Nucleus accumbens (tissue), 56 donors: Measurements from ENCODE around the gene SLC39A3.
"Not testable (repeated sequence)": the region's sequence is repeated elsewhere in the genome, so short reads cannot be mapped to it uniquely, and the experiment has no call there.

Experiments
- DNase-seq, 56 donors: peaks; one replicate each; lab custom pipeline; 2025; lab: John Stamatoyannopoulos, UW

The SLC39A3 gene

DNA sequence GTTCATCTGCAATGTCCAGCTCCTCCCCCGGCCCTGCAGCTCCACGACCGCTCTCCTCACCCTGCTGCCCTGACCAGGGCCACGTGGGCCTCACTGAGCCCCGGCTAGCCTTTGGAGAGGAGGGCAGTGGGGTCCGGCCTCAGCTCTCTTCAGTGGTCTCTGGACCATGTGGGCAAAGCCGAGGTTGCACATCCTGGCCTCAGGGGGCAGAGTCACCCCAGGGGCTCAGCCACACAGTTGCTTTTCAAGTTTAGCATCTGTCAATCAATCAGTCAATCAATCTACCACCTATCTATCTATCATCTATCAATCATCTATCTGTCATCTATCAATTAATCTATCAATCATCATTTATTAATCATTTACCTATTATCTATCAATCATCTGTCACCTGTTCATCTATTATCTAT, 15.7 kb downstream of the SLC39A3 start:
- DNase-seq: no peak

DNA sequence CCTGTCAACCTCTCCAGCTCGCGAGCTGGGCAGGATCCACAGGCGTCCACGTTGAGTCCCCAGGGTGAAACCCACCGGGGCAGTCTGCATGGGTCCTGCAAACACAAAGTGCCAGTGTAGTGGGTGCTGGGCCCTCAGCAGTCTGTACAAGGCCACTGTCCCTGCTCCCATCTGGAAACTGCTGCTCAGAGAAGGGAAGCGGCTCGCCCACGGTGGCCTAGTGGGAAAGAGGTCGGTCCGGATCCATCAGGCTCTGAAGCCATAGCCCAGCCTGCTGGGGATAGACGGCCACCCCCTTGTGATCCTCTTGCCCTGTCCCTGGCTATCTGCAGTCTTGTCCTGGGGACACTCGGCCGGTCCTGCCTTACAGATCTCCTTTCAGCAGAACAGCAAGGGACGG, 16.1 kb downstream of the SLC39A3 start:
- DNase-seq: no peak

GRCh38 chr19:2723345-2723715, 16.5 kb downstream of the SLC39A3 start:
- no peak for DNase-seq

DNA sequence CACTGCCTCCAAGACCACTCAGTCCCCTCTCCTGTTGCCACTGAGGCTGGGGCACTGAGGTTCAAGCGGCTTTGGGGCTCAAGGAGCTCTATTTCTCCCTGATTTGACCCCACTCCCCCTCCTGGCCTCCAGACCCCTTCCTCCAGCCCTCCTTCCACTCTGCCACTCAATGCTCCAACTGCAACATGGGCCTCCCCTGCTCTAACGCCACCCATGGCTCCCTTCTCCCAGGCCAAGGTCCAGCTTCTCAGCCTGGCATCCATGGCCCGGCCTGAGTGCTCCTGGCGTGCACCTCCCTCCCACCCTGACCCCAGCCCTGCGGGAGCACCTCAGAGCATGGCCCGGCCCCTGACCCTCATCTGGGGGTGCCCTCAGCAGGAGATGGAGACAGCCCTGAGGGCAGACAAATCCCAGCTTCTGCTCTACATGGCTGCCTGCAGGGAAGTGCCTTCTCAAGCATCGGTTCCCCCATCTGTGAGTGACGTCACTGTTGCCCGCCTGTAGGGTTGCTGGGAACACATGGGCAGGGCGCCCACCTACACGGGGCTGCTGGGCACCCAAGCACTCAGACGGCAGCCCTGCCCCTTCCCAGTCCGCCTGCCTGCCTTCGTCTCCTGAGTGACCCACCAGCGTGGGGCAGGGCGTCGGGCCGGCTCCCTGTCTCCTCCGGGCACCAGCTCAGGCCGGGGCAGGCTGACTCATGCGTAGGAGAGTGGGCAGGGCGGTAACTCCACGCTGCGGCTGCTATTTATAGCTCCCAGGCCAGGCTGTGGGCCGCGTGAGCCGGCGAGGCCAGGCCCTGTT, 17.1 kb downstream of the SLC39A3 start:
- DNase-seq: peak in 18 of 56 donors; percentile 7 to 72 (median 30)

DNA sequence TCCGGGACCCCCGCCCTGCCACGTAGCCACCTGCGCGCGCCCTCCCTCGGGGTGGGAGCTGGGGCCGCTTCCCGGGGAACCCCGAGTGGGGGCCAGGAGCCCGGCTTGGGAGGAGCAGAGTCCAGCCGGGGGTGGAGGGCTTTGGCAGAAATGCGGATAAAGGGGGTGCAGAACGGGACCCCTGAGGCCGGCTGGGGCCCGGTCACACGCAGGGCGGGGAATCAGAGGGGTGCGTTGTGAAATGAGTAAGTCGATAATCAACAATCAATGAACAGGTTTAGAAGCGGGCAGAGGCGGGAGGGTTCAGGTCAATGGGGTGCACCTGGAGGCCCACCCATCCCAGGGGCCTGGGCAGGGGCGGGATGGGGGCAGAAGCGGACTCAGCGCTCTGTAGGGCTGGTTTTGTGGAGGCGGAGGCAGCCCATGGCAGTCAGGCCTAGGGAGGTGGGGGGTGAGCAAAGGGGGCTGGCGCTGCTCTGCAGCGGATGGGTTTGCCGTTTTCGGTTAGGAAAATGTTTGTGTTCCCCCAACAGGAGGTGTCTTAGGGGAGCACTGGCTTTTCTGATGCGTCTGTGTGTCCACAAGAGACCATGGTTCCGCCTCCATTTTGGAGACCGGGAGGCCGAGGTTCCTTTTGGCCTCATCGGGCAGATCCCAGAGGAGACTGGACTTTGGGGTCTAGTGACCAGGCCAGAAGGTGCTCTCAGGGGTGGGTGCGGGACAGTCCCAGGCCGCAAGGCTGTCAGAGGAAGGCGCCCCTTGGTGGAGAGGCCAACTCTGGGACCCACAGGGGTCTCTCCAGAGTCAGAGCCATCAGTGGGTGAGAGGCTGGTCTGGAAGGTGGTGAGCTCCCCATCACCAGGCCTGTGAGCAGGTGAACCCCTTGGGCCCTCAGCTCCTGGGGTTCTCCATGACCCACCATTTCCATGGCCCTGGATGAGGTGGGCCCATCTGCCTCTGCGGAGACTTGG, 18.0 kb downstream of the SLC39A3 start:
- DNase-seq: peak in 1 of 56 donors; percentile 57

DNA sequence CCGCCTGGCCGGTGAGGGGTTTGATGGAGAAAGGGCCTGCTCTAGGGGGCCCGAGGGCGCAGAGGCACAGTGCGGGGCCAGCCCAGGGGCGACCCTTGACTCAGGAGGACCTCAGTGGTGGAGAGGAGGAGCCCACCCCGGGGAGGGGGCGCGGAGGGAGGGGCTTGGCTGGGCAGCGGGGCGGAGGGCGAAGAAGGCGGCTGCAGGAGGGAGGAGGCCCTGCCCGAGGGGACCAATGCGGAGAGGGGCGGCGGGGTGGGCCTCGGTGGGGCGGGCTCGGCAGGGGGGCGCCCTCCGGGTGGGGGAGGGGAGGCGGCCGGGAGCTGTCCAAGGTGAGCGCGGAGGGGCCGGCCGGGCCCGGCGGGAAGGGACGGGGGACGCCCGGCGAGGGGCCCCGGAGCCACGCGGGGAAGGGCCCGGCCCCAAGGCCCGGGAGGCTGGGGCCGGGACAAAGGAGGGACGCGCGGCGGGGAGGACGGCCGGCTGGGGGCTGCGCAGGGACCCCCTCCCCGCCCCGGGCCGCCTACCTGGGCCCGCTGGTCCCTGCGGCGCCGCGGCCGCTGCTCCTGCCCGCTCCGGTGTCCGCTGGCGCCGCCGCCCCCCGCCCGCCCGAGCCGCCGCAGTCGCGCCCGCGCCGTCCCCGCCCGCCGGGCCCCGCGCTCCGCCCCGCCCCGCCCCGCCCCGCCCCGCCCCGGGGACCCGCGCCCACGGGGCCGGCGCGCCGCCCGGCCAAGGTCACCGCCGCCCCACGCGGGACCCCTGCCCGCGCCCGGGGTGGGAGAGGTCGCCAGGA, 18.8 kb downstream of the SLC39A3 start, which contains the start of gene DIRAS1:
TSS of gene DIRAS1 (minus strand) at position 596 of the 793 bp plus-strand sequence. CDS start 3,566 bp downstream, outside the sequence.
- DNase-seq: no peak

GRCh38 chr19:2719920-2720776, 19.7 kb downstream of the SLC39A3 start:
- DNase-seq: peak in 32 of 56 donors; percentile 5 to 72 (median 28)

- DNase-seq: no peak
These were observed 20.5 kb downstream of the SLC39A3 start for GRCh38 chr19:2719232-2719735.

DNA sequence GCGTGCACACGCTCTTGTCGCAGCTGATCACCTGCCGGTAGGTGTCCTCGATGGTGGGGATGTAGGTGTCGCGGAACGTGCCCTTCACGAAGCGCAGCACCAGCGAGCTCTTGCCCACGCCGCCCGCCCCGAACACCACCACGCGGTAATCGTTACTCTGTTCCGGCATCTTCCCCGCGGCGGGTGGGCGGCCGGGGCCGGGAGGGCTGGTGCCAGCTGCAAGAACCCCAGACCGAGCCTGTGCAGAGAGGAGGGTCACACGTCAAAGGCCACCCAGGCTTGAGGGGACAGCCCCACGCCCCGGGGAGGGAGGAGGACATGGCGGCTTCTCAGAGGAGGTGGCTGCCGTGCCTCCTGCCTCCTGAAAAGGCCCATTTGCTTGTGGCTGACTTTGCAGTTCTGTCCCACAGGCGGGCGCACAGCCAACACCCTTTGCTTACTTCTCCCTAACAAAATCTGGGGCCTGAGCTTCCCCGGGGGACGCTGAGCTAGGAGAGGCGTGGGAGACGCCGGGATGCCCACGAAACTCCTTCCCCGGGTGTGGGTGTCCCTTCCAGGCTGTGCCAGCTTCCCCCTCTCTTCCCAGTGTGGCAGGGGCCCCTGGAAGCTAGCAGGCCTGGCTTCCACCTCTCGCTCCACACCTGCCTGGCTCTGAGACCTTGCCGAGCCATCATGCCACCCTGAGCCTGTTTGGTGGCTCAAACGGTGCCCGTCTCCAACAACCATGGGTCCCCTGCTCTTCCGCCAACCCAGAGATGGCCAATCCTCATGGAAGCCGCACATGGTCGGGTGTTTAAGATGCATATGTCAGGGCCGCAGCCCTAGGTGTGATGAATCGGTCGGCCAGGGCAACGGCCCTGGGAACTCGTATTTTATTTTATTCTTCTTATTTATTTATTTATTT, 21.9 kb downstream of the SLC39A3 start:
- no peak for DNase-seq

- DNase-seq: no peak
These were observed 22.8 kb downstream of the SLC39A3 start for GRCh38 chr19:2716722-2717637.

GRCh38 chr19:2716275-2716650, 23.6 kb downstream of the SLC39A3 start:
- no peak for DNase-seq

- no peak for DNase-seq
These were observed 24.1 kb downstream of the SLC39A3 start for GRCh38 chr19:2715470-2716274.

DNA sequence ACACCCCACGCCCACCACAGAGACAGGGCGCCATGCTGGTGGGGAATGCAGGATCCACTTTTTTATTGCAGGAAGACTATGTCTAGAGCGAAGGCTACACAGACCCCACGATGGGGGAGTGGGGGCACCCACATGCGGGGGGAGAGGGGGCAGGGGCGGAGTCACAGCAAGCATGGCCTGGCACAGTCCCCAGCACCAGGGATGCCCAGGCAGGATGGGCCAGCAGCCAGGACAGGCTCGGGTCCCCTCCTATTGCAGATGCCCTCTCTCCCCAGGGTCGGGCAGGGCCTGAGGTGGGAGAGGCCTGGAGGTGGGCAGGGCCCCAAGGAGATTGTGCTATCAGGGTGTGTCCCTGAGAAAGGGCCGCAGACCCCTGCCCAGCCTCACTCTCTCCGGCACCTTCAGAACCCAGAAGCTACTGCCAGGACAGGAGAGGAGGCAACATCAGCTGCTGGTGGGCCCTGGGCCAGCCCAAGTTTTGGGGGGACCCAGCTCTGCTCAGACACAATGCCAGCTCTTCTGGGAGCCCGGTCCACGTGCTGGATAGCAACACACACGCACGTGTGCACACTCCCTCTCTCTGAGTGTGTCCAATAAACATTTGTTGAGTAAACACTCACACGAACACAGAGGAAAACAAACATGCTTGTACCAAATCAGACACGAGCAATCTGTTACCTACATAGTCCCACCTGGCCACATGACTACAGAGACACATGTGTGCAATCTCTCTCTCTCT, 25.1 kb downstream of the SLC39A3 start:
- DNase-seq: no peak

DNA sequence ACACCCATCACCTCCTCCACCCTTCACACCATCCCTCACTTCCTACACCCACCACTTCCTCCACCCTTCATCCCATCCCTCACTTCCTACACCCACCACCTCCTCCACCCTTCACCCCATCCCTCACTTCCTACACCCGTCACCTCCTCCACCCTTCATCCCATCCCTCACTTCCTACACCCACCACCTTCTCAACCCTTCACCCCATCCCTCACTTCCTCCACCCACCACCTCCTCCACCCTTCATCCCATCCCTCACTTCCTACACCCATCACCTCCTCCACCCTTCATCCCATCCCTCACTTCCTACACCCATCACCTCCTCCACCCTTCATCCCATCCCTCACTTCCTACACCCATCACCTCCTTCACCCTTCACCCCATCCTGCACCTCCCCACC, 25.7 kb downstream of the SLC39A3 start:
- not testable (repeated sequence) for DNase-seq

GRCh38 chr19:2713170-2713569, 26.6 kb downstream of the SLC39A3 start:
- not testable (repeated sequence) for DNase-seq

DNA sequence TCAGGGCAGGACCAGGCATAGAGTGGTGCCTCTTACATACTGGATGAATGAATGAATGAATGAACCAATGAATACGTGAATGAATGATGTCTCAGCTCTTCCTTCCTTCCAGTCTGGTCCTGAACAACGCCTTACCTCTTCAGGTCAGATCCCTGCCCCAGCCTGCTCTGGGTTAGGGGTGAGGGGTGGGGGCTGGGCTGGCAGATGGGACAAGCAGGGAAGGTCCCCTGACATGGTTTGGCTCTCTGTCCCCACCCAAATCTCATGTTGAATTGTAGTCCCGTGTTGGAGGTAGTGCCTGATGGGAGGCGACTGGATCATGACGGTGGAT, 28.0 kb downstream of the SLC39A3 start:
- no peak for DNase-seq
